Esophagus muscularis mucosa (tissue), 4 donors: ENCODE measurements around the gene SPRED1. TPM values are rescaled to one million over a fixed set of nuclear protein-coding genes. Genes with fewer than 3 reads are reported as not detected.
A peak's percentile ranks its signal among the peaks of the same experiment; 100 is the strongest.

ENCODE experiments used
- DNase-seq: peaks from one replicate; pipeline ENCODE4 v3.0.0-alpha.2; 2017; ENCODE audit errors: extremely low spot score
- H3K27ac ChIP-seq, 4 donors: fragments of 200-600 bp; sonication (generic); replicated peaks in 1 of 4; 1 replicate in 3 of 4; 2 replicates in 1 of 4; pipeline ENCODE4 v1.5.1; 2016 to 2019; ENCODE audit warnings: mild to moderate bottlenecking in 1 of 4
- H3K27me3 ChIP-seq, 4 donors: fragments of 200-600 bp; sonication (generic); one replicate each; pipeline versions ENCODE4 v1.5.1 to v1.6.0; 2016 to 2019
- H3K36me3 ChIP-seq, 4 donors: fragments of 200-600 bp; sonication (generic); one replicate each; pipeline ENCODE4 v1.5.1; 2016 to 2019
- H3K4me1 ChIP-seq, 4 donors: fragments of 200-600 bp; sonication (generic); one replicate each; pipeline ENCODE4 v1.5.1; 2016 to 2019
- H3K4me3 ChIP-seq, 4 donors: fragments of 200-600 bp; sonication (generic); 1 replicate in 2 of 4; 2 replicates in 2 of 4; pipeline ENCODE4 v1.5.1; 2016 to 2019; ENCODE audit warnings: mild to moderate bottlenecking in 4 of 4, moderate library complexity in 1 of 4
- H3K9me3 ChIP-seq, 4 donors: fragments of 200-600 bp; sonication (generic); 1 replicate in 3 of 4; 2 replicates in 1 of 4; pipeline ENCODE4 v1.5.1; 2016 to 2019
- CTCF ChIP-seq, 3 experiments: fragments of 200-600 bp in 2 of 3; fragments of 450-650 bp in 1 of 3; sonication (generic) in 2 of 3; IDR thresholded peaks; one replicate each; pipeline ENCODE4 v1.5.1; 2017 to 2019; ENCODE audit warnings: antibody characterized with exemption in 3 of 3, mild to moderate bottlenecking in 2 of 3, moderate library complexity in 1 of 3
- EP300 ChIP-seq: sonication (generic); formaldehyde crosslinking; IDR thresholded peaks from one replicate; pipeline ENCODE4 v1.6.1; 2017; ENCODE audit warnings: antibody characterized with exemption
- POLR2A ChIP-seq: fragments of 450-650 bp; IDR thresholded peaks from one replicate; pipeline ENCODE4 v1.6.1; 2017; ENCODE audit warnings: antibody characterized with exemption, moderate library complexity, mild to moderate bottlenecking, low read depth
- POLR2AphosphoS5 ChIP-seq, 2 donors: sonication (generic); formaldehyde crosslinking; IDR thresholded peaks; one replicate each; pipeline ENCODE4 v1.6.1; 2017; ENCODE audit warnings: antibody characterized with exemption in 2 of 2
- WGBS: methylation state at CpG from one replicate; pipeline ENCODE4 v1.1.5; 2018; 5-methylcytosine and 5-hydroxymethylcytosine counted together
- intact Hi-C: fragments of 100-400 bp; cut with DNase I; formaldehyde crosslinking; loops from one replicate; pipeline ENCODE4 v1.15.1; 2023
- total RNA-seq, 4 donors: library from RNA; depleted of rRNA; stranded (reverse); fragments of >200 nt; gene quantifications; one replicate each; pipeline versions ENCODE4 v1.1.0 to v1.2.1, GENCODE V29; 2016

Gene SPRED1
- total RNA-seq, 4 donors from 2014 or later = 14.5 to 31.1 (median 19.0) TPM

DNA sequence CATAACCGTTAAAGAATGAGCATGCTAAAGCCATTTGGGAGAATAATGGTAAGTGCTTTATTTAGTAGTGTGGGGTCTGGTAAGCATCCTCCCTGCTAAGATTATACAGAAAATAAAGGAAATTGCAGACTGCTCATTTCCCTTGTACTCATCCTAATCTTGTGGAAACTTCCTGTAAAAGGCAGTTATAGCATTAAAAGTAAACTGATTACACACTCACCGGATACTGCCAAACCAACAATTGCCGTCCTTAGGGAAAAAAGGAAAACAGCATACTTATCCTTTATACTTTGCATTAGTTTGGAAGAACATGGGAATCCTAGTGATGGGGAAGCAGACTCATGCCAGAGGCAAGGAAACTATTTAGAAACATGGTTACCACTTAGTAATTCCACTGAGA, 5.3 kb upstream of the SPRED1 start:
- no peaks in the 10 kb centered on the region for H3K27me3 ChIP-seq
- no peak for TF ChIP-seq EP300
- no peak for TF ChIP-seq POLR2AphosphoS5 (IDR thresholded peaks at IDR 0.05)
- TF ChIP-seq POLR2A = no peak
- no peak for TF ChIP-seq CTCF (IDR thresholded peaks at IDR 0.05)
- no peaks in the 10 kb centered on the region for H3K36me3 ChIP-seq
- H3K9me3 ChIP-seq = no peaks in the 10 kb centered on the region
- DNase-seq = no peak
- H3K4me1 ChIP-seq = peaks cover 4 to 11% (median 8%) of the 10 kb centered on the region in 4 donors
- 65% methylated on average over 3 of the region's 3 CpGs for WGBS
- intact Hi-C loops = no loop called here
- H3K4me3 ChIP-seq = no peak overlapping the region
- H3K27ac ChIP-seq = no peak overlapping the region

GRCh38 chr15:38253351-38253781, 730 bp downstream of the SPRED1 start:
- TF ChIP-seq CTCF (IDR thresholded peaks at IDR 0.05) (no peak), POLR2AphosphoS5 (IDR thresholded peaks at IDR 0.05) (no peak), EP300 (no peak), POLR2A (no peak)
- Histone ChIP-seq H3K4me3 (peak overlapping the region; percentile 91 to 99 (median 98)), H3K9me3 (no peaks in the 10 kb centered on the region), H3K4me1 (peaks cover 13 to 61% (median 39%) of the 10 kb centered on the region in 4 donors), H3K27ac (peak overlapping the region; percentile 99 to 100 (median 99)), H3K27me3 (no peaks in the 10 kb centered on the region), H3K36me3 (no peaks in the 10 kb centered on the region)
- DNase-seq = no peak
- intact Hi-C loops = loop anchor here (5.0 kb wide), 2 partner anchors 99 to 126 kb away; no protein-coding TSS in a partner anchor
- WGBS = 0% methylated on average over 4 of the region's 4 CpGs

DNA sequence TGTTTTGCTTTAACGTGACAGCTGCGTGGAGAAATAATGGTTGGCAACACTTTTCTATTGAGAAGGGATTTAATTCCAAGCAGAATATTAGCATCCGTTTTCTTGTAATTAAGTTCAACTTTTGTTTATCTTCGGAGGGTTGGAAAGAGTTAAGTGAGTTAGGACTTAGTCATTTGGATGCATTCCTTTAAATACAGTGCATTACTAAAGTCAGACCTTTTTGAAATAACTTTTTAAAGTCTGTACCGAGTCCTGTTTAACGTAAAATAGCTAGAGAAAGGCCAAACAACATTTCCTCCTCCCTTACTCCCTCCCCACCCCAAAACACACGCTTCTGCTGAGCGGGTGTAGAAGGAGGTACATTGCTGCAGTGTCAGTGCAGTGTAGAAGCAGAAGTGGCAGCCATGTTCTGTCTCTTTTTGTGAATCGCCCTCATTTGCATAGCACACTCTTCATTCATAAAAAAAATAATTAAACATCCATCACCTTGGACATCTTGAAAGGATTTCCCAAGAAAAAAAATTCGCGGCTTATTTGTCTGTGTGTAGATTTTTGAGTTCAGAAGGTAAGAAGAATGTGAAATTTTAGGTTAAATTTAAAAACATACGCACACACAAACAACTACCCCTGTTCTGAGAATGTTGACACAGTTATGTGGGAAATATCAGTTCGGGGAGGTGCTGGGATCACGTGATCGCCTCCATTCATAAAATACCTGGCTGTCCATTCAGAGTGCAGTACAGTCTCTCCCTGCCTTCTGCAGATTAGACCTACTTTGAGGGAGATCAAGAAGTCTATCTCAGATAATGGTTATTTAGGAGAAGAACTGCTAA, 1.6 kb downstream of the SPRED1 start:
- no peaks in the 10 kb centered on the region for H3K9me3 ChIP-seq
- TF ChIP-seq CTCF (IDR thresholded peaks at IDR 0.05) (no peak), POLR2AphosphoS5 (IDR thresholded peaks at IDR 0.05) (peak; percentile 21 to 41)
- no peaks in the 10 kb centered on the region for H3K27me3 ChIP-seq
- H3K4me3 ChIP-seq = peak overlapping the region; percentile 91 to 99 (median 98)
- H3K27ac ChIP-seq = peak overlapping the region; percentile 99 to 100 (median 99)
- H3K36me3 ChIP-seq = no peaks in the 10 kb centered on the region
- intact Hi-C loops = loop anchor here (5.0 kb wide), 2 partner anchors 98 to 127 kb away; no protein-coding TSS in a partner anchor
- under 1% methylated on average over 15 of the region's 15 CpGs for WGBS
- no peak for DNase-seq
- peaks cover 13 to 66% (median 43%) of the 10 kb centered on the region in 4 donors for H3K4me1 ChIP-seq

- WGBS = 40% methylated on average over 2 of the region's 2 CpGs
- intact Hi-C loops = no loop called here
- Histone ChIP-seq H3K4me3 (peak overlapping the region; percentile 9 to 99 (median 94)), H3K27ac (peak overlapping the region in 3 of 4 donors; percentile 1 to 37 (median 7)), H3K36me3 (no peaks in the 10 kb centered on the region), H3K27me3 (no peaks in the 10 kb centered on the region), H3K9me3 (no peaks in the 10 kb centered on the region), H3K4me1 (peaks cover 12 to 67% (median 49%) of the 10 kb centered on the region in 4 donors)
- no peak for DNase-seq
- TF ChIP-seq POLR2AphosphoS5 (IDR thresholded peaks at IDR 0.05) (no peak), EP300 (no peak), POLR2A (no peak), CTCF (IDR thresholded peaks at IDR 0.05) (no peak)
These were observed 3.1 kb downstream of the SPRED1 start for GRCh38 chr15:38255690-38256089.
